Kidney glomerular epithelial cell (primary cell): ENCODE measurements around the gene DSG2.
A peak's percentile ranks its signal among the peaks of the same experiment; 100 is the strongest.

ENCODE experiments used
- DNase-seq: peaks from one replicate; lab custom pipeline; 2025; lab: John Stamatoyannopoulos, UW

The DSG2 gene

DNA sequence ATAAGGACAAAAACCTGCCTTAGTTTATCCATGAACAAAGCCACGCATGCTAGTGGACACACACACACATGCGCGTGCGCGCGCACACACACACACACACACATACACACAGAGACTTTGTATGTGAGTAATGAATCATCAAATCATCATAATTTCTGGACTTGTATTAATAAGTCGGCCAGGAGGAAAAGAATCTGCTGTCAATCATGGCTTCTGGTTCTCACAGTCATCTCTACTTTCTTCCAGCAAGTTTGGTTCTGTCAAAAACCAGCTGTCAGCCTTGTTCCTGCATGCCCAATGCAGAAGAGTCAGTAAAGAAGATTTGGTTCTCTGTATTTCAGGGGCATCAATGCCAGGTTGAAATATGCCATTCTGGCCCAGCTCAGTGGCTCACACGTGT, 92.6 kb downstream of the DSG2 start:
- DNase-seq = no peak

DNA sequence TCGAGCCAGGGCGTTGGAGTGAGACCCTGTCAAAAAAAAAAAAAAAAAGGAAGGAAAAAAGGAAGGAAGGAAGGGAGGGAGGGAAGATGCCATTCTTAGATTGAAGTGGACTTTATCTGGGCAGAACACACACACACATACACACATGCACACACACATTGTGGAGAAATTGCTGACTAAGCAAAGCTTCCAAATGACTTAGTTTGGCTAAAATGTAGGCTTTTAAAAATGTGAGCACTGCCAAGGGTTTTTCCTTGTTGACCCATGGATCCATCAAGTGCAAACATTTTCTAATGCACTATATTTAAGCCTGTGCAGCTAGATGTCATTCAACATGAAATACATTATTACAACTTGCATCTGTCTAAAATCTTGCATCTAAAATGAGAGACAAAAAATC, 93.1 kb downstream of the DSG2 start:
- DNase-seq = no peak

DNA sequence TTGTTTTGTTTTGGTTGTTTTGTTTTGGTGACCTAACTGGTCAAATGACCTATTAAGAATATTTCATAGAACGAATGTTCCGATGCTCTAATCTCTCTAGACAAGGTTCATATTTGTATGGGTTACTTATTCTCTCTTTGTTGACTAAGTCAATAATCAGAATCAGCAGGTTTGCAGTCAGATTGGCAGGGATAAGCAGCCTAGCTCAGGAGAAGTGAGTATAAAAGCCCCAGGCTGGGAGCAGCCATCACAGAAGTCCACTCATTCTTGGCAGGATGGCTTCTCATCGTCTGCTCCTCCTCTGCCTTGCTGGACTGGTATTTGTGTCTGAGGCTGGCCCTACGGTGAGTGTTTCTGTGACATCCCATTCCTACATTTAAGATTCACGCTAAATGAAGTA, 93.7 kb downstream of the DSG2 start, which contains the start of gene TTR:
Gene TTR, plus strand, starts transcription at position 250 of the 400 bp plus-strand sequence. Its CDS starts 26 bp downstream, at position 276.
- no peak for DNase-seq

DNA sequence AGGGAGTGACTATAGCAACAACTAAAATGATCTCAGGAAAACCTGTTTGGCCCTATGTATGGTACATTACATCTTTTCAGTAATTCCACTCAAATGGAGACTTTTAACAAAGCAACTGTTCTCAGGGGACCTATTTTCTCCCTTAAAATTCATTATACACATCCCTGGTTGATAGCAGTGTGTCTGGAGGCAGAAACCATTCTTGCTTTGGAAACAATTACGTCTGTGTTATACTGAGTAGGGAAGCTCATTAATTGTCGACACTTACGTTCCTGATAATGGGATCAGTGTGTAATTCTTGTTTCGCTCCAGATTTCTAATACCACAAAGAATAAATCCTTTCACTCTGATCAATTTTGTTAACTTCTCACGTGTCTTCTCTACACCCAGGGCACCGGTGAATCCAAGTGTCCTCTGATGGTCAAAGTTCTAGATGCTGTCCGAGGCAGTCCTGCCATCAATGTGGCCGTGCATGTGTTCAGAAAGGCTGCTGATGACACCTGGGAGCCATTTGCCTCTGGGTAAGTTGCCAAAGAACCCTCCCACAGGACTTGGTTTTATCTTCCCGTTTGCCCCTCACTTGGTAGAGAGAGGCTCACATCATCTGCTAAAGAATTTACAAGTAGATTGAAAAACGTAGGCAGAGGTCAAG, 94.7 kb downstream of the DSG2 start:
- no peak for DNase-seq

DNA sequence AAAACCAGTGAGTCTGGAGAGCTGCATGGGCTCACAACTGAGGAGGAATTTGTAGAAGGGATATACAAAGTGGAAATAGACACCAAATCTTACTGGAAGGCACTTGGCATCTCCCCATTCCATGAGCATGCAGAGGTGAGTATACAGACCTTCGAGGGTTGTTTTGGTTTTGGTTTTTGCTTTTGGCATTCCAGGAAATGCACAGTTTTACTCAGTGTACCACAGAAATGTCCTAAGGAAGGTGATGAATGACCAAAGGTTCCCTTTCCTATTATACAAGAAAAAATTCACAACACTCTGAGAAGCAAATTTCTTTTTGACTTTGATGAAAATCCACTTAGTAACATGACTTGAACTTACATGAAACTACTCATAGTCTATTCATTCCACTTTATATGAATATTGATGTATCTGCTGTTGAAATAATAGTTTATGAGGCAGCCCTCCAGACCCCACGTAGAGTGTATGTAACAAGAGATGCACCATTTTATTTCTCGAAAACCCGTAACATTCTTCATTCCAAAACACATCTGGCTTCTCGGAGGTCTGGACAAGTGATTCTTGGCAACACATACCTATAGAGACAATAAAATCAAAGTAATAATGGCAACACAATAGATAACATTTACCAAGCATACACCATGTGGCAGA, 97.3 kb downstream of the DSG2 start:
- no peak for DNase-seq

DNA sequence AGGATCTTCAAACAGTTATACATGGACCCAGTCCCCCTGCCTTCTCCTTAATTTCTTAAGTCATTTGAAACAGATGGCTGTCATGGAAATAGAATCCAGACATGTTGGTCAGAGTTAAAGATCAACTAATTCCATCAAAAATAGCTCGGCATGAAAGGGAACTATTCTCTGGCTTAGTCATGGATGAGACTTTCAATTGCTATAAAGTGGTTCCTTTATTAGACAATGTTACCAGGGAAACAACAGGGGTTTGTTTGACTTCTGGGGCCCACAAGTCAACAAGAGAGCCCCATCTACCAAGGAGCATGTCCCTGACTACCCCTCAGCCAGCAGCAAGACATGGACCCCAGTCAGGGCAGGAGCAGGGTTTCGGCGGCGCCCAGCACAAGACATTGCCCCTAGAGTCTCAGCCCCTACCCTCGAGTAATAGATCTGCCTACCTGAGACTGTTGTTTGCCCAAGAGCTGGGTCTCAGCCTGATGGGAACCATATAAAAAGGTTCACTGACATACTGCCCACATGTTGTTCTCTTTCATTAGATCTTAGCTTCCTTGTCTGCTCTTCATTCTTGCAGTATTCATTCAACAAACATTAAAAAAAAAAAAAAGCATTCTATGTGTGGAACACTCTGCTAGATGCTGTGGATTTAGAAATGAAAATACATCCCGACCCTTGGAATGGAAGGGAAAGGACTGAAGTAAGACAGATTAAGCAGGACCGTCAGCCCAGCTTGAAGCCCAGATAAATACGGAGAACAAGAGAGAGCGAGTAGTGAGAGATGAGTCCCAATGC, 98.3 kb downstream of the DSG2 start:
- peak; percentile 90 for DNase-seq

DNA sequence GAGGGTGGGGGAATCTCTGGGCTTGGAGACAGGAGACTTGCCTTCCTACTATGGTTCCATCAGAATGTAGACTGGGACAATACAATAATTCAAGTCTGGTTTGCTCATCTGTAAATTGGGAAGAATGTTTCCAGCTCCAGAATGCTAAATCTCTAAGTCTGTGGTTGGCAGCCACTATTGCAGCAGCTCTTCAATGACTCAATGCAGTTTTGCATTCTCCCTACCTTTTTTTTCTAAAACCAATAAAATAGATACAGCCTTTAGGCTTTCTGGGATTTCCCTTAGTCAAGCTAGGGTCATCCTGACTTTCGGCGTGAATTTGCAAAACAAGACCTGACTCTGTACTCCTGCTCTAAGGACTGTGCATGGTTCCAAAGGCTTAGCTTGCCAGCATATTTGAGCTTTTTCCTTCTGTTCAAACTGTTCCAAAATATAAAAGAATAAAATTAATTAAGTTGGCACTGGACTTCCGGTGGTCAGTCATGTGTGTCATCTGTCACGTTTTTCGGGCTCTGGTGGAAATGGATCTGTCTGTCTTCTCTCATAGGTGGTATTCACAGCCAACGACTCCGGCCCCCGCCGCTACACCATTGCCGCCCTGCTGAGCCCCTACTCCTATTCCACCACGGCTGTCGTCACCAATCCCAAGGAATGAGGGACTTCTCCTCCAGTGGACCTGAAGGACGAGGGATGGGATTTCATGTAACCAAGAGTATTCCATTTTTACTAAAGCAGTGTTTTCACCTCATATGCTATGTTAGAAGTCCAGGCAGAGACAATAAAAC, 100.2 kb downstream of the DSG2 start:
- DNase-seq = no peak
